ENCODE measurements around the gene AQP3.
A peak's percentile ranks its signal among the peaks of the same experiment; 100 is the strongest.
"Not testable (repeated sequence)": the region's sequence is repeated elsewhere in the genome, so short reads cannot be mapped to it uniquely, and the experiment has no call there.

AQP3 gene

DNA sequence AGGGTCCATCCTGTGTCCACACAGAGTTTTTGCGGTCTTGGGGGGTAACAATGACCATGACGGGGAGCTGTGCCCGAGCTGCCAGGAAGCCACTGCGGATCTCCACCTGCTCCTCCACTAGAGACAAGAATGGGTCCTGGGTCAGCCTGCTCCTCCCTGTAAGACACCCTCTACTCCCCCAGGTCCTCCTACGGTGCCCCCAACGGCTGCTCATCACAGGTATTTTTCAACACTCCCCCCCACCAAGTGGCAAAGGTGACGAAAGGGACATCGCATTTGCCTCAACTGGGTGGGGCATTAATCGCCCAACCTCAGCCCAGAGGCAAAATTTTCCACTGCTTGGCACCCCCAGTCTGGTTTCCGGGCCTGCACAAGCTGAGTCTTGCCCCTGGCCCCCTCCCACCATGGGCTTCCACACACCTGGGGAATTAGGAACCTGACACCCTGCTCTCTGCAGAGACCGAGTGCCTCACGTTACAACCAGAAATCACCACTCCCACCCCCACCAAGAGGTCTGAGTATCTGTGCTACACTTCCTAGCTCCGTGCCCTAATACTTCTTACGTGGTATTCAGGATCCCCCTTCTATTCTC is 16.7 kb upstream of the AQP3 start:
- no peak for DNase-seq

- no peak for DNase-seq
Observed at GRCh38 chr9:33463151-33463550, 15.8 kb upstream of the AQP3 start.

- DNase-seq: no peak
Observed at GRCh38 chr9:33461492-33461891, 14.1 kb upstream of the AQP3 start.

- no peak for DNase-seq
Observed at GRCh38 chr9:33460854-33461253, 13.5 kb upstream of the AQP3 start.

GRCh38 chr9:33459115-33459514 is 11.7 kb upstream of the AQP3 start:
- no peak for DNase-seq

DNA sequence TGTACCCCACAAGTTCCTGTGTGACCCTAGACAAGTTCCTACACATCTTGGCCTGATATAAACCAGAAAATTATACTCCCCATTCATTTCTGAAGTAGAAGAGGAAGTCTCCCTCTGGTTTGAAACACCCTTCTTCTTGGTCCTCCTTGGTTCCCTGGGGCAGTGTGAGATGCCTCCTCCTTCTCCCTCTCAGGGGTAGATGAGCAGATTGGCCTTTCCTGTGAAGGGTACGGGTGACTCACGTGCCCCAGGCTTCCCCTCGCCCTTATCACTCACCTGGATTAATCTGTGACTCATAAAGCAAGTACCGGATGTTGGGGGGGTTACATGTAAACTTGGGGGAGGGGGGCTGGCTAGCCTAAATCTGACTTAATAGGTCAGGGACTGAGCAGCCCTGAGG is 11.1 kb upstream of the AQP3 start:
- peak; percentile 22 for DNase-seq

DNA sequence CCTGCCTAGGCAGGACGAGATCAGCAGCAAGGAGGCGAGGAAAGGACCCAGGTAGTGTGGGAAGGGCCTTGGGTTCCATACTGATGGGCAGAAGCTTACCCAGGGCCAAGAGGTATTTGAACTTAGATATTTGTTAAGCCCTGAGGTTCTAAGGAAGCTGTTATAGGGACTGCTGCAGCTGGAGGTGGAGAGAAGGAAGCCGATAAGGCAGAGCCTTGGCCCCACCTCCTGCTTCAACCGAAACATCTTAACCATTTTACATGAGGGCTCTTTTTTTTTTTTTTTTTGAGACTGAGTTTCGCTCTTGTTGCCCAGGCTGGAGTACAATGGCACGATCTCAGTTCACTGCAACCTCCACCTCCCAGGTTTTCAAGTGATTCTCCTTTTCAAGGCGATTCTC is 8.6 kb upstream of the AQP3 start:
- DNase-seq: peak; percentile 55

DNA sequence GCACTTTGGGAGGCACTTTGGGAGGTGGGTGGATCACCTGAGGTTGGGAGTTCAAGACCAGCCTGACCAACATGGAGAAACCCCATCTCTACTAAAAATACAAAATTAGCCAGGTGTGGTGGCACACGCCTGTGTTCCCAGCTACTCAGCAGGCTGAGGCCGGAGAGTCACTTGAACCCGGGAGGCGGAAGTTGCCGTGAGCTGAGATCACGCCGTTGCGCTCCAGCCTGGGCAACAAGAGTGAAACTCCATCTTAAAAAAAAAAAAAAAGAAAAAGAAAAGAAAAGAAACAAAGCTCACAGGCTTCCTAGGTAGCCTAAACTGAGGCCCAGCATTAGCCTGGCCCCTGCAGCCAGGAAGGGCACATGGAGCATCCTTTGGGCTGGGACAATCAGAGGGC is 8.1 kb upstream of the AQP3 start:
- DNase-seq: not testable (repeated sequence)

DNA sequence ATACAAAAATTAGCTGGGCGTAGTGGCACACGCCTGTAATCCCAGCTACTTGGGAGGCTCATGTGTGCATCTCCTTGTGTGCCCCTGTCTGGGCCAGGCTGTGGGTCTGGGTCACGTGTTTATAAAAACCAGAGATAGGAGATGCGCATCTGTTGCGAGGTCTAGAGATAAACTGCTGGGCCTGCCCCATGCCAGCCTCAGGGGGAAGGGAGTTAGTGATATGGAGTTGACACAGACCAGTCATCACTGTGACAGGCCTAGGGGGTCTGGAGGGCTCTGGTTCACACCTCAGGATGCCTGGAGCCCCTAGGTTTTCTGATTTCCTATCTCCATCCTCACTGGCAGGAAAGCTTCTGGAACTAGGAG is 7.3 kb upstream of the AQP3 start:
- DNase-seq: peak; percentile 33

DNA sequence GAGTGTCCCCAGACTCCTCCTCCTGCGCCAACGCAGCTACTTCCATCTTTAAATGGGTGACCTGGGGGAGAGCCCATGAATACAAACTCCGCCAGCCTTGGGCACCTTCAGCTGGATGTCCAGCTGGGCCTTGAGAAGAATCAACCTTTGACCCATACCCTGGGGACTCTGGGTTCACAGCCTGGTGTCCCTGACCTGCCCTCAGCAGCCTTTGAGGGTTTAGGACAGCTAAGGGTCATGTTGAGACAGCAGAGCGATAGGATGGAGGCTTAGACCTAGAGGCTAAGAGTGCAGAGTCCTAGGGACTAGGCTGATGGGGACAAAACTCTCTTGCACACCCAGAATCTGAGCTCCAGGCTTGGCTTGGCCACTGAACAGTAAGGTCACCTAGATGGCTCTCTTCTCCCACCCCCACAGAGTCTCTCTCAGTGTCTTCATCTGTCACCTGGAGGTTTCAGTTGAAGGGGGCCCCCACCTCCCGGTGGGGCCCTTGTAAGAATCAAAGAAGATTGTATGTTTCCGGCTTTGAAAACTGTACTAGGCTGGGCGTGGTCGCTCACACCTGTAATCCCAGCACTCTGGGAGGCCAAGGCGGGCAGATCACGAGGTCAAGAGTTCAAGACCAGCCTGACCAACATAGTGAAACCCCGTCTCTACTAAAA is 6.7 kb upstream of the AQP3 start:
- DNase-seq: no peak

- no peak for DNase-seq
Observed at GRCh38 chr9:33453286-33453860, 6.0 kb upstream of the AQP3 start.

GRCh38 chr9:33452828-33453271 is 5.5 kb upstream of the AQP3 start:
- peak; percentile 70 for DNase-seq

DNA sequence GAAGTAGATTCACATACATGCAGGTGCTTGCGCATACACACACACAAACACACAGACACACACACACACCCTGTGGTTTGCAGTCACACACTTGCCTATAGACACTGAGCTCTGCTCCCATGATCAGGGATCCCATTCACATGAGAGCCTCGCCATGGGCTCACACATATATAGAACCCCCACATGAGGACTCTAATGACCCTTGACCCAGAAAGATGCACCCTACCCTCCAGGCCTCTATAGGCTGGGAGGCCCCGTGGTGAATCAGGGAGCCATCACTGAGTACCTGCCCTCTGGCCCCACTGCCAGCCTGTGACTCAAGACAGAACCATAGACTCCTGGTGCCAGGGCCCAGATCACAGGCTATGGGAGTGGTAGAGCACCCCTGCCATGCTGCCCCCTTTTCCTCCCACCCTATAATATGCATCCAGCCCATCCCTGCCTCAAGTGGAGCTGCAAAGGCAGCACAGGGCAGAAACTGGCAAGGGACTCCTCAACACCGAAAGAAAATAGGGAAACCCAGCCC is 3.3 kb upstream of the AQP3 start:
- DNase-seq: no peak

DNA sequence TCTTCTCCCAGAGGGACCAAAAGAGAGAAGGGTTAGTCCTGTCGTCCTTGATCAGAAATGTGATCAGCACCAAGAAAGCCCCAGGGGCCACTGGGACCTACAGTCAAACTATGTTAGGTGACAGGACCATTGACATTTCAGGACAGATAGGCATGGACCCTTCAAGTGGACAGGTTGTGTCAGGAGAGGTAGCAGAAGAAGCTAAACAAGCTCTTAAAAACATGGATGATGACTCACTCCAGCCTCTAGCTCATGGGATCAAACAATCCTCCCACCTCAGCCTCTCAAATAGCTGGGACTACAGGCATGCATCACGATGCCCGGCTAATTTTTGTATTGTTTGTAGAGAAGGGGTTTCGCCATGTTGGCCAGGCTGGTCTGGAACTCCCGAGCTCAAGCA is 2.3 kb upstream of the AQP3 start:
- DNase-seq: no peak

- DNase-seq: no peak
Observed at GRCh38 chr9:33447799-33448553, 583 bp upstream of the AQP3 start.

- peak; percentile 48 for DNase-seq
Observed at GRCh38 chr9:33446240-33446945, 1.0 kb downstream of the AQP3 start.

DNA sequence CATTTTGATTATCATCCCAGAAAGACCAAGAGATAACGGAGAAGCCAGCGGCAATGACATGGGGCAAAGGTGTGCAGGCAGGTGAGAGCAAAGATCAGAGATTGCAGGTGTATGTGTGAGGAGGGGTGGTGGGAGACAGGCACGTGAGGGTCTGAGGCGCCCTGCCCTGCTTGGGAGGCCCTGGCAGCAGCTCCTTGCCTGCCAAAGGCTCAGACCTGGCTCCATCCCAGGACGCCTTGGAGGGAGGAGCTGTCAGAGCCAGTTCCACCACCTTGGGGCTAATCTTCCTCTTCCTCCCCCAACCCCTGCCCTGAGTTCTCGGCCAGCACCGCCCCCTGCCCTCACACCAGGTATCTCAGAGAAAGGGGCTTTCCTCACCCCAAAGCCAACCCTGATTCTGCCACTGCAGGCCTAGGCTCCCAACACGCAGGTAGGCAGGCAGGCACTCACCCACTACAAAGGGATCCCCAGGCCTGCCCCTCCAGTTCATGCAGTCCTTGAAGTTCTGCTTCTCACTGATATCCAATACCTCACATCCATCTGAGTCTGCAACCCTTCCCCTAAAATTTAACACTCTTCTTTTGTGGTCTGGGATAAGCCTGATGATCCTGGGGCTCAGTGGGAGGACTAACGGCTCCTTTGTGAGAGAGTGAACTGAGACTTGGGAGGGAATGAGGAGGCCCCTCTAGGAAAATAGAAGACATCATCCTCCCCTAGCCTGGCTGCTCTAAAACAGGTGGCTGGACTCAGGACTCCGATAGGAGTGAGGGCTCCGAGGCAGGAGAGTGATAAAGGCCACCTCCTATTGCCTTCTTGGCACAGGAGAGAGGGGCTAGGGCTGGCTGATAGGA is 1.8 kb downstream of the AQP3 start:
- DNase-seq: peak; percentile 84

- peak; percentile 16 for DNase-seq
Observed at GRCh38 chr9:33443464-33444154, 3.8 kb downstream of the AQP3 start.

- no peak for DNase-seq
Observed at GRCh38 chr9:33443047-33443446, 4.3 kb downstream of the AQP3 start.

DNA sequence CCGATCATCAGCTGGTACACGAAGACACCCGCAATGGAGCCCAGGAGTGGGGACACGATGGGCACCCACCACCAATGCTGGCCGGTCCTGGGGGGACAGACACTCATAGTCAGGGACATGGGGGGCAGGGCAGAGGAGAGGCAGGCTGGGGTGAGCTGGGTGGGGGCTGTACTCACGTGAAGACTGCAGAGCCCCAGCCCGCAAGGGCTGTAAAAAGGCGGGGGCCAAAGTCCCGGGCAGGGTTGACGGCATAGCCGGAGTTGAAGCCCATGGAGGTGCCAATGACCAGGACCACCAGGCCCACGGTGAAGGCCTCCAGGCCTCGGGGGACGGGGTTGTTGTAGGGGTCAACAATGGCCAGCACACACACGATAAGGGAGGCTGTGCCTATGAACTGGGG is 5.3 kb downstream of the AQP3 start:
- no peak for DNase-seq

GRCh38 chr9:33440609-33441008 is 6.8 kb downstream of the AQP3 start:
- no peak for DNase-seq

All from hematopoietic multipotent progenitor cell treated with erythropoietin and hydrocortisone succinate and interleukin-3 and kit ligand, for 8 days (in vitro differentiated cells).